OCI-LY7 (cell line): Measurements from ENCODE around the gene GRM5. TPM values are rescaled to one million over a fixed set of nuclear protein-coding genes. Genes with fewer than 3 reads are reported as not detected.

Experiments
- BruUV-seq: library from RNA; stranded (reverse); fragments of 400-500 nt; replicated peaks from 2 replicates; lab custom pipeline; 2021; lab: Mats Ljungman, UMichigan
- CTCF ChIA-PET: fragments of 300-600 bp; sonication (Branson Sonifier 250); formaldehyde crosslinking; loops from one replicate; lab custom pipeline; 2022; ENCODE audit warnings: antibody characterized with exemption; ENCODE audit not compliant: unreplicated experiment; lab: Charles Lee
- POLR2A ChIA-PET: fragments of 300-600 bp; sonication (Branson Sonifier 250); formaldehyde crosslinking; loops from one replicate; lab custom pipeline; 2022; ENCODE audit warnings: antibody characterized with exemption; lab: Charles Lee
- DNase-seq: peaks from one replicate; pipeline ENCODE4 v3.0.0-alpha.2; 2015; ENCODE audit warnings: low spot score
- H2AFZ ChIP-seq: fragments of 200-600 bp; sonication (generic), shearing (Covaris generic); 2 replicates; pipeline ENCODE4 v1.6.1; 2014; ENCODE audit warnings: mild to moderate bottlenecking, antibody characterized with exemption, low read length, moderate library complexity
- H3K27ac ChIP-seq: fragments of 200-600 bp; sonication (generic); 2 replicates; pipeline ENCODE4 v1.5.1; 2014; ENCODE audit warnings: mixed run types, low read depth, mild to moderate bottlenecking, moderate library complexity, low read length, inconsistent platforms; ENCODE audit not compliant: poor library complexity, severe bottlenecking
- H3K36me3 ChIP-seq: fragments of 200-600 bp; sonication (generic); 2 replicates; pipeline ENCODE4 v1.6.1; 2014; ENCODE audit warnings: mild to moderate bottlenecking, antibody characterized with exemption, low read length, moderate library complexity, mixed read lengths; ENCODE audit not compliant: insufficient read depth
- H3K4me1 ChIP-seq: fragments of 200-600 bp; sonication (generic); 2 replicates; pipeline ENCODE4 v1.5.1; 2014; ENCODE audit warnings: mild to moderate bottlenecking, low read length; ENCODE audit not compliant: insufficient read depth, poor library complexity, severe bottlenecking
- H3K4me2 ChIP-seq: fragments of 200-600 bp; sonication (generic); 2 replicates; pipeline ENCODE4 v1.6.1; 2014; ENCODE audit warnings: mild to moderate bottlenecking, low read length
- H3K4me3 ChIP-seq: fragments of 200-600 bp; sonication (generic); 2 replicates; pipeline ENCODE4 v1.5.1; 2014; ENCODE audit warnings: mild to moderate bottlenecking, low read depth, low read length; ENCODE audit not compliant: poor library complexity, severe bottlenecking
- H3K79me2 ChIP-seq: fragments of 200-600 bp; sonication (generic); 2 replicates; pipeline ENCODE4 v1.6.1; 2016; ENCODE audit warnings: low read depth, mild to moderate bottlenecking, low read length, moderate library complexity, mixed read lengths; ENCODE audit not compliant: insufficient read depth
- H3K9me2 ChIP-seq: fragments of 200-600 bp; sonication (generic); 2 replicates; pipeline ENCODE4 v1.6.1; 2016; ENCODE audit warnings: mild to moderate bottlenecking, low read length, mixed read lengths; ENCODE audit not compliant: insufficient read depth
- H3K9me3 ChIP-seq: fragments of 200-600 bp; sonication (generic); 2 replicates; pipeline ENCODE4 v1.6.1; 2014; ENCODE audit warnings: mild to moderate bottlenecking, mixed run types, low read length, mixed read lengths
- H4K20me1 ChIP-seq: fragments of 200-600 bp; sonication (generic); 2 replicates; pipeline ENCODE4 v1.6.1; 2014; ENCODE audit warnings: mild to moderate bottlenecking, antibody characterized with exemption, low read length, moderate library complexity, mixed read lengths; ENCODE audit not compliant: insufficient read depth
- CTCF ChIP-seq: fragments of 200-600 bp; sonication (generic); conservative IDR thresholded peaks from 2 replicates; pipeline ENCODE4 v1.5.1; 2014; ENCODE audit warnings: mild to moderate bottlenecking, antibody characterized with exemption, low read length, moderate library complexity, mixed read lengths
- EZH2phosphoT487 ChIP-seq: fragments of 200-600 bp; sonication (generic); IDR thresholded peaks from 2 replicates; pipeline ENCODE4 v1.6.1; 2018; ENCODE audit warnings: low read depth, borderline replicate concordance, mild to moderate bottlenecking, mixed run types, antibody characterized with exemption, low read length, moderate library complexity, mixed read lengths
- intact Hi-C: fragments of 100-400 bp; cut with micrococcal nuclease; formaldehyde crosslinking; loops from one replicate; pipeline ENCODE4 v1.10.0; 2022; ENCODE audit not compliant: unreplicated experiment
- total RNA-seq, 2 experiments: library from RNA; depleted of rRNA in 1 of 2; stranded (reverse); fragments of >200 nt in 1 of 2; shearing (Covaris generic) in 1 of 2; gene quantifications; 2 replicates each; pipeline ENCODE4 v1.2.3, GENCODE V29; 2014 to 2022

The GRM5 gene
- total RNA-seq, 2 experiments from 2014 or later = not detected

GRCh38 chr11:88692306-88693086 lies 373.3 kb downstream of the GRM5 start:
- intact Hi-C loops = no loop called here
- H3K9me2 ChIP-seq = no peaks in the 10 kb centered on the region
- H3K4me3 ChIP-seq = no peak overlapping the region
- CTCF ChIA-PET = no interaction called here
- H2AFZ ChIP-seq = no peak overlapping the region
- no peaks in the 10 kb centered on the region for H3K36me3 ChIP-seq
- H3K4me2 ChIP-seq = no peak overlapping the region
- no peaks in the 10 kb centered on the region for H3K79me2 ChIP-seq
- H3K4me1 ChIP-seq = no peaks in the 10 kb centered on the region
- H3K9me3 ChIP-seq = no peaks in the 10 kb centered on the region
- no peaks in the 10 kb centered on the region for H4K20me1 ChIP-seq
- BruUV-seq = no TSS peak
- POLR2A ChIA-PET = interaction anchor here (0.6 to 1.4 kb wide), 3 partner anchors 10 to 127 kb away, joined by 3 to 5 read pairs (median 4); no protein-coding TSS in a partner anchor
- no peak for TF ChIP-seq EZH2phosphoT487
- TF ChIP-seq CTCF = no peak
- no peak for DNase-seq
- no peak overlapping the region for H3K27ac ChIP-seq

- TF ChIP-seq EZH2phosphoT487 (no peak), CTCF (no peak)
- Histone ChIP-seq H2AFZ (no peak overlapping the region), H3K36me3 (no peaks in the 10 kb centered on the region), H3K4me3 (no peak overlapping the region), H3K4me1 (no peaks in the 10 kb centered on the region), H3K9me2 (no peaks in the 10 kb centered on the region), H3K27ac (no peak overlapping the region), H3K9me3 (no peaks in the 10 kb centered on the region), H3K4me2 (no peak overlapping the region), H4K20me1 (no peaks in the 10 kb centered on the region), H3K79me2 (no peaks in the 10 kb centered on the region)
- intact Hi-C loops = no loop called here
- ChIA-PET POLR2A (interaction anchor here (0.6 kb wide), 1 partner anchor 1270 kb away, joined by 3 read pairs; no protein-coding TSS in a partner anchor), CTCF (no interaction called here)
- BruUV-seq = no TSS peak
- DNase-seq = no peak
Measured at GRCh38 chr11:88689548-88690240, 376.1 kb downstream of the GRM5 start.
